Measurements from ENCODE around the gene KRT72.

The KRT72 gene

DNA sequence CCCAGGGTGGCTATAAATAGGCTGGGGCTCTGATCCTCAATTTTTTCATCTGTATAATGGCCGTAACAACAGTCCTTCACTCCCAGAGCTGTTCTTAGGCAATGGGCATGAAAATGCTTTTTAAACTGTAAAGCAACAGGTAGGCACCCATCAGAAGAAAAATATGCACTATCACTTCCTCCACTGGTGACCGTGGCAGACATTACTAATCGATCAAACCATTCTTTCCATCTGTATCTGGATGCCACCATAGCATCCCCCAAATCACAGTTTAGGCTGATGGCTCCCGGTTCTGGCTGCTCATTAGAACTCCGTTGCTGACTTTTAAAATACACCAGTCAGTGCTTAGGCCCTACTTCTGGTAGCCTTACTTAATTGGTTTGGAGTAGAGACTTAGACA, 59.6 kb downstream of the KRT72 start:
- DNase-seq (ENCODE audit: low read depth in 2 of 2) = no peak

- no peak for DNase-seq (ENCODE audit: low read depth in 2 of 2)
Measured at GRCh38 chr12:52540531-52540930, 60.7 kb downstream of the KRT72 start.

GRCh38 chr12:52539821-52540173, 61.5 kb downstream of the KRT72 start:
- no peak for DNase-seq (ENCODE audit: low read depth in 2 of 2)

- peak; percentile 67 to 70 for DNase-seq (ENCODE audit: low read depth in 2 of 2)
Measured at GRCh38 chr12:52539083-52539820, 62.0 kb downstream of the KRT72 start.

DNA sequence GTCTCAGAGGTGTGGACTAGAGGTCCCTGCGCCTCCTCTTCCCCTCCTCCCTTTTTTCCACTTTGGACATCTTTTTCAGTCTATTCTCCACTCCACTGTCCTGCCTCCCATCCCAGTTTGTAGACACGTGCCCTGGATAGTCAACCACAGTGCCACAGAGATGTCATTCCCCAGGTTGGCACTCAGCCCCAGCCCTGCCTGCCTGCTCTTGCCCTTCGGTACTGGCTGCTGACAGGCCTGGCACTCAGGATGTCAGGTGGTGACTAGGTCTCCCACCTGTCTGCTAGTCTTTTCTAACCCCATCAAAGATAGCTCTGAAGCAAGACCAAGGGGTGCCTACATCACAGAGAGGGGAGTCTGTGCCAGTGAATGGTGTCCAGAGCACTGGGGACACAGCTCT, 64.2 kb downstream of the KRT72 start:
- no peak for DNase-seq (ENCODE audit: low read depth in 2 of 2)

Data from fibroblast of skin of left biceps (primary cell).